Measurements from ENCODE around the gene TJP2.
A peak's percentile ranks its signal among the peaks of the same experiment; 100 is the strongest.

Gene TJP2

DNA sequence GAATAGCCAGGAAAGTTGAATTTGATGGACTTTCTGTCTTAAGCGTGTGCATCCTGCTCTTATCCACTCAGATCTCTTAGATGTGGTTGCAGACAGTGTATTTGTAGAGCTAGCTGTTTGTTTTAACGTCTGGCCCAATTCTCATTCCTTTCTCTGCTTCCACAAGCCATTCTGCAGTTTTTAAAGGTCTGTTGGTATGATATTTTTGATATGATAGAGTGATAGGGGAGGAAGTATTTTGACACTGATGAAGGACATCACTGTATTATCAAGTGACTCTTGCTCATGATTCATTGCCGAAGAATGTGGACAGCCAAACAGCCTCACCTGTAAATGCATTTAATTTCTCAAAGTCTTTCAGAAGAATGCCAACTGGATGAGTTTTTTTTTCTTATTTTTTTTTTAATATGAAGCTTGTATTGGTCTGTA, 4.5 kb downstream of the TJP2 start:
- Histone ChIP-seq H3K27ac (peak overlapping the region; percentile 47), H2AFZ (no peak overlapping the region), H3K9me3 (ENCODE audit: control insufficient read depth, low read length) (no peaks in the 10 kb centered on the region), H3K36me3 (ENCODE audit: control insufficient read depth, insufficient read depth, low read length) (no peaks in the 10 kb centered on the region), H3K27me3 (ENCODE audit: control insufficient read depth, insufficient read depth, low read length) (no peaks in the 10 kb centered on the region), H3K4me3 (ENCODE audit: low read depth, low read length) (no peak overlapping the region), H3K4me2 (ENCODE audit: low read length) (no peak overlapping the region), H3K79me2 (no peaks in the 10 kb centered on the region), H3K4me1 (no peaks in the 10 kb centered on the region), H3K9ac (no peak overlapping the region)
- TF ChIP-seq, protein P1, sequence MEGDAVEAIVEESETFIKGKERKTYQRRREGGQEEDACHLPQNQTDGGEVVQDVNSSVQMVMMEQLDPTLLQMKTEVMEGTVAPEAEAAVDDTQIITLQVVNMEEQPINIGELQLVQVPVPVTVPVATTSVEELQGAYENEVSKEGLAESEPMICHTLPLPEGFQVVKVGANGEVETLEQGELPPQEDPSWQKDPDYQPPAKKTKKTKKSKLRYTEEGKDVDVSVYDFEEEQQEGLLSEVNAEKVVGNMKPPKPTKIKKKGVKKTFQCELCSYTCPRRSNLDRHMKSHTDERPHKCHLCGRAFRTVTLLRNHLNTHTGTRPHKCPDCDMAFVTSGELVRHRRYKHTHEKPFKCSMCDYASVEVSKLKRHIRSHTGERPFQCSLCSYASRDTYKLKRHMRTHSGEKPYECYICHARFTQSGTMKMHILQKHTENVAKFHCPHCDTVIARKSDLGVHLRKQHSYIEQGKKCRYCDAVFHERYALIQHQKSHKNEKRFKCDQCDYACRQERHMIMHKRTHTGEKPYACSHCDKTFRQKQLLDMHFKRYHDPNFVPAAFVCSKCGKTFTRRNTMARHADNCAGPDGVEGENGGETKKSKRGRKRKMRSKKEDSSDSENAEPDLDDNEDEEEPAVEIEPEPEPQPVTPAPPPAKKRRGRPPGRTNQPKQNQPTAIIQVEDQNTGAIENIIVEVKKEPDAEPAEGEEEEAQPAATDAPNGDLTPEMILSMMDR (IDR thresholded peaks at IDR 0.05), result no peak

DNA sequence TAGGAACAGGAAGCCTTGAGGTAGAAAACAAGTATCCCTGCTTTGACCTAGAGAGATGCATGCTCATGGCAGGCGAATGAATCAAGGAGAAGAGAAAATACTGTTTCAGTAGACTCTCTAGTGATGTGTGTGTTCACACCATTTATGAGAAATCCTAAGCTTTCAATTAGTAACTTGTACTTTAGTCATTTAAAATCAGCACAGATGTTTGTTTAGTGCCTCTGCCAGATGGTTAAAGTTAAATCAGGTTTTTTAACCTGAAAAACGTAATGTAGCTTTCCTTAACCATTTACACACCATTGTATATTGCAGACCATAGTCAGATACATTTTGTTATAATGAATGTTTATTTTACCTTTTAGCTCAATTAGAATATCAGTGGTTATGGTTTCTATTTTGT, 5.0 kb downstream of the TJP2 start:
- no peak overlapping the region for H3K4me3 ChIP-seq (ENCODE audit: low read depth, low read length)
- no peak overlapping the region for H3K9ac ChIP-seq
- no peak overlapping the region for H3K4me2 ChIP-seq (ENCODE audit: low read length)
- H3K27ac ChIP-seq, result peak overlapping the region; percentile 47
- H3K36me3 ChIP-seq (ENCODE audit: control insufficient read depth, insufficient read depth, low read length), result no peaks in the 10 kb centered on the region
- no peaks in the 10 kb centered on the region for H3K79me2 ChIP-seq
- H3K27me3 ChIP-seq (ENCODE audit: control insufficient read depth, insufficient read depth, low read length), result no peaks in the 10 kb centered on the region
- H3K9me3 ChIP-seq (ENCODE audit: control insufficient read depth, low read length), result no peaks in the 10 kb centered on the region
- no peaks in the 10 kb centered on the region for H3K4me1 ChIP-seq
- H2AFZ ChIP-seq, result no peak overlapping the region
- TF ChIP-seq, protein P1 (IDR thresholded peaks at IDR 0.05), result no peak

DNA sequence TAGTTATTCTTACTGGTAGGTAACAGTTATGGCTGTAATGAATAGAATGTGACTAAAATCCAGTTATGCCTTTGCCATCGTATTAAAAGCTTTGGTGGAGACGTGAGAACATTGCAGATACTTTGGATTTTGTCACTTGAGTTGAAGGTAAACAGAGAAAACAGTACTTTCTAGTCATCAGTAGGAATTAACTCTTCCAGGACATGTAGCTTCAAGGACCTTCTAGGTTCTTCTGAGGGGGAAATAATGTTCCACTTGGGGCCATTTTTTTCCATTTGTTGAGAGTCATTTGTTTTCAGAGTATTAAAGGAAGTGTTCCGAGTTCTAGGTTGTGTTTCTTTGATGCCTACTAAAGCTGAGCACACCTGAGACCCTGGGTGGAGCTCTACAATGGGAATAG, 6.1 kb downstream of the TJP2 start:
- Histone ChIP-seq H3K9me3 (ENCODE audit: control insufficient read depth, low read length) (no peaks in the 10 kb centered on the region), H2AFZ (no peak overlapping the region), H3K9ac (no peak overlapping the region), H3K27ac (peak overlapping the region; percentile 56), H3K4me3 (ENCODE audit: low read depth, low read length) (no peak overlapping the region), H3K36me3 (ENCODE audit: control insufficient read depth, insufficient read depth, low read length) (no peaks in the 10 kb centered on the region), H3K4me1 (no peaks in the 10 kb centered on the region), H3K27me3 (ENCODE audit: control insufficient read depth, insufficient read depth, low read length) (no peaks in the 10 kb centered on the region), H3K79me2 (peaks cover 2% of the 10 kb centered on the region), H3K4me2 (ENCODE audit: low read length) (no peak overlapping the region)
- TF ChIP-seq, protein P1 (IDR thresholded peaks at IDR 0.05), result no peak

DNA sequence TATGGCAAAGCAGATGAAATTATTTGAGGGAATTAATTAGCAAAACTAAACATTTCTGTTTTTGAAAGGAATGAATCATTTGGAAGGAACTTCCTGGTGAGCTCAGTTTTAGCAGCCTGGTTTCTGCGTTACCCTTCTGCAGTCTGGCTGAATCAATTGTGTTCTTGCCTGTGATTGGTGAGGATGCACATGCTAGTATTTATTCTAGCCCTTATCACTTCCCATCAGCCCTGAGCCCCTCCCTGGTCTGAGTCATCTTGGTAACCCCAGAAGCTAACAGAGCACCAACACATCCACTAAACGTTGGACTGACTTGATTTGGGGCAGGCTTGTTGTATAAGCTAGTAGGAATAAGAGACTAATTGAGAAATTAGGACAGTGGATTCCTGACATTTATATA, 6.6 kb downstream of the TJP2 start:
- H3K9ac ChIP-seq, result no peak overlapping the region
- peak overlapping the region; percentile 56 for H3K27ac ChIP-seq
- H3K4me2 ChIP-seq (ENCODE audit: low read length), result no peak overlapping the region
- H3K79me2 ChIP-seq, result peaks cover 2% of the 10 kb centered on the region
- H3K27me3 ChIP-seq (ENCODE audit: control insufficient read depth, insufficient read depth, low read length), result no peaks in the 10 kb centered on the region
- TF ChIP-seq, protein P1 (IDR thresholded peaks at IDR 0.05), result no peak
- no peaks in the 10 kb centered on the region for H3K4me1 ChIP-seq
- H3K4me3 ChIP-seq (ENCODE audit: low read depth, low read length), result no peak overlapping the region
- no peaks in the 10 kb centered on the region for H3K9me3 ChIP-seq (ENCODE audit: control insufficient read depth, low read length)
- H3K36me3 ChIP-seq (ENCODE audit: control insufficient read depth, insufficient read depth, low read length), result no peaks in the 10 kb centered on the region
- H2AFZ ChIP-seq, result no peak overlapping the region

DNA sequence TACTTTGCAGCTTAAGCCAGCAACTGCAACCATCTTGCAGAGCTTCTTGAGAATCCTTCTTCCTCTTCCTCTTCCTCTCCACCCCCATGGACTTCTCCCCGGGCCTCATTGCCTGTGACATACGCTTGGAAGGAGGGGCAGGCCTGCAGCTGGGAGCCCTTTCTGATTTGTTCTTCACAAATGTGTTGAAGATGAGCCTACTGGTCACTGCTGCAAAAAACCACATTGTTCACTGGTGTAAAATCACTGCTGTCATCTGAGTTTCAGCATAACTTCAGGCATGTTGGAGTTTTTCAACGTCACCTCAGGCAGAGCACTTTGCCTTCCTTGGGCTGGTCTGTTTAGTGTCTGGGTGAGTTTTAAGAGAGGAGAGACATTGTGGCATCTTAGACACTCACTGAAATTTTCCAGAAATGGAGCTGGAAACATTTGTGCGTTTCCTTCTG, 7.9 kb downstream of the TJP2 start:
- H3K4me3 ChIP-seq (ENCODE audit: low read depth, low read length), result no peak overlapping the region
- peaks cover 2% of the 10 kb centered on the region for H3K4me1 ChIP-seq
- no peak overlapping the region for H2AFZ ChIP-seq
- no peaks in the 10 kb centered on the region for H3K36me3 ChIP-seq (ENCODE audit: control insufficient read depth, insufficient read depth, low read length)
- H3K27me3 ChIP-seq (ENCODE audit: control insufficient read depth, insufficient read depth, low read length), result no peaks in the 10 kb centered on the region
- peaks cover 2% of the 10 kb centered on the region for H3K79me2 ChIP-seq
- TF ChIP-seq, protein P1 (IDR thresholded peaks at IDR 0.05), result no peak
- H3K4me2 ChIP-seq (ENCODE audit: low read length), result no peak overlapping the region
- no peak overlapping the region for H3K9ac ChIP-seq
- no peaks in the 10 kb centered on the region for H3K9me3 ChIP-seq (ENCODE audit: control insufficient read depth, low read length)
- H3K27ac ChIP-seq, result no peak overlapping the region

Measured in parathyroid adenoma (tissue), 2 donors.